Activated T-helper 2 cell treated with anti-CD3 and anti-CD28 coated beads, Interferon-gamma antibody, Interleukin-2, Interleukin-4, amounts not matched to agents 10 μg/mL and 5 μg/mL and 100 μg/mL, durations not matched to agents 14 hours and 24 hours and 36 hours (primary cell): ENCODE measurements around the gene REC8. TPM values are rescaled to one million over a fixed set of nuclear protein-coding genes. Genes with fewer than 3 reads are reported as not detected.

Experiments used
- total RNA-seq: library from RNA; stranded (reverse); gene quantifications from 2 replicates; pipeline ENCODE4 v1.2.3, GENCODE V29; 2022

REC8 gene
- total RNA-seq, 1 donor from 2014 or later = 28.2 TPM

Other genes starting within 250 kb of the REC8 start
- 17.8 and 22.5 TPM in 2 replicates for gene DHRS4, start 218.3 kb upstream of the REC8 start, total RNA-seq
- 23.9 and 24.9 TPM in 2 replicates for gene DHRS4L2, start 183.2 kb upstream of the REC8 start, total RNA-seq
- gene CARMIL3, start 120.1 kb upstream of the REC8 start, total RNA-seq = 1.3 and 1.7 TPM in 2 replicates
- not detected in 2 replicates for gene CPNE6, start 100.5 kb upstream of the REC8 start, total RNA-seq
- gene PCK2, start 77.8 kb upstream of the REC8 start, total RNA-seq = 62.7 and 62.8 TPM in 2 replicates
- gene DCAF11, start 57.3 kb upstream of the REC8 start, total RNA-seq = 67.2 and 77.3 TPM in 2 replicates
- gene NRL, start 57.1 kb upstream of the REC8 start, total RNA-seq = 1.6 and 1.8 TPM in 2 replicates
- gene FITM1, start 41.4 kb upstream of the REC8 start, total RNA-seq = 1.0 and 1.2 TPM in 2 replicates
- 340 and 342 TPM in 2 replicates for gene PSME1, start 35.9 kb upstream of the REC8 start, total RNA-seq
- 26.4 and 30.4 TPM in 2 replicates for gene EMC9, start 30.5 kb upstream of the REC8 start, total RNA-seq
- gene PSME2, start 25.5 kb upstream of the REC8 start, total RNA-seq = 567 TPM in 2 replicates
- 80.4 and 92.0 TPM in 2 replicates for gene RNF31, start 24.6 kb upstream of the REC8 start, total RNA-seq
- gene IRF9, start 10.8 kb upstream of the REC8 start, total RNA-seq = 124 and 129 TPM in 2 replicates
- 77.0 and 80.4 TPM in 2 replicates for gene IPO4, start 16.7 kb downstream of the REC8 start, total RNA-seq
- gene TM9SF1, start 23.4 kb downstream of the REC8 start, total RNA-seq = 27.8 and 30.8 TPM in 2 replicates
- 0.21 TPM in 1 of 2 replicates, not detected in the other for gene TSSK4, start 33.6 kb downstream of the REC8 start, total RNA-seq
- 80.0 and 82.4 TPM in 2 replicates for gene CHMP4A, start 41.4 kb downstream of the REC8 start, total RNA-seq
- gene MDP1, start 44.0 kb downstream of the REC8 start, total RNA-seq = 13.2 and 13.5 TPM in 2 replicates
- gene NEDD8, start 60.3 kb downstream of the REC8 start, total RNA-seq = 194 and 202 TPM in 2 replicates
- gene GMPR2, start 60.8 kb downstream of the REC8 start, total RNA-seq = 36.3 and 43.8 TPM in 2 replicates
- gene TINF2, start 70.5 kb downstream of the REC8 start, total RNA-seq = 81.1 and 87.3 TPM in 2 replicates
- gene TGM1, start 91.1 kb downstream of the REC8 start, total RNA-seq = 3.4 and 4.4 TPM in 2 replicates
- 33.9 and 38.4 TPM in 2 replicates for gene RABGGTA, start 99.5 kb downstream of the REC8 start, total RNA-seq
- 9.7 and 10.4 TPM in 2 replicates for gene DHRS1, start 127.7 kb downstream of the REC8 start, total RNA-seq
- gene NOP9, start 127.8 kb downstream of the REC8 start, total RNA-seq = 39.7 and 42.0 TPM in 2 replicates
- 19.6 and 24.7 TPM in 2 replicates for gene CIDEB, start 135.9 kb downstream of the REC8 start, total RNA-seq
- gene LTB4R2, start 138.1 kb downstream of the REC8 start, total RNA-seq = 7.9 and 9.5 TPM in 2 replicates
- 10.7 and 11.9 TPM in 2 replicates for gene LTB4R, start 139.4 kb downstream of the REC8 start, total RNA-seq
- gene ADCY4, start 163.0 kb downstream of the REC8 start, total RNA-seq = 1.5 and 2.3 TPM in 2 replicates
- 13.2 and 15.4 TPM in 2 replicates for gene RIPK3, start 167.9 kb downstream of the REC8 start, total RNA-seq
- 0.21 TPM in 1 of 2 replicates, not detected in the other for gene NFATC4, start 196.1 kb downstream of the REC8 start, total RNA-seq
- 0.02 and 0.34 TPM in 2 replicates for gene NYNRIN, start 226.9 kb downstream of the REC8 start, total RNA-seq